Measurements from ENCODE around the gene RRAS.

DNA sequence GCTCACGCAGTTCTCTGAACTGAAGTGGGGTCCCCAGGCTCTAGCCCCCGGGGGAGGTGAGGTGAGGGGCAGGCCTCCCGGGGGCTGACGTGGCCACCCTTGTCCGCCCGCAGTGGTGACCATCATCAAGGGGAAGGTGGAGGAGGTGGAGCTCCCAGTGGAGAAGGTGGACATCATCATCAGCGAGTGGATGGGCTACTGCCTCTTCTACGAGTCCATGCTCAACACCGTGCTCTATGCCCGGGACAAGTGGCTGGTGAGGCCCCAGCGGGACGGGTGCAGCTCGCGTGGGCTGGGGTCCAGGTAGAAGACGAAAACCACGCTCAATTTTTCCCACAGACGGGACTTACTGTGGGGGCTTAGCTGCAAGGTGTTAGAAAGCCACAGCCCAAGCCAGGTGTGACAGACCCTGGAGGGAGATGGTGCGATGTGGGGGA is 43.9 kb upstream of the RRAS start:
- TF ChIP-seq, protein P1, sequence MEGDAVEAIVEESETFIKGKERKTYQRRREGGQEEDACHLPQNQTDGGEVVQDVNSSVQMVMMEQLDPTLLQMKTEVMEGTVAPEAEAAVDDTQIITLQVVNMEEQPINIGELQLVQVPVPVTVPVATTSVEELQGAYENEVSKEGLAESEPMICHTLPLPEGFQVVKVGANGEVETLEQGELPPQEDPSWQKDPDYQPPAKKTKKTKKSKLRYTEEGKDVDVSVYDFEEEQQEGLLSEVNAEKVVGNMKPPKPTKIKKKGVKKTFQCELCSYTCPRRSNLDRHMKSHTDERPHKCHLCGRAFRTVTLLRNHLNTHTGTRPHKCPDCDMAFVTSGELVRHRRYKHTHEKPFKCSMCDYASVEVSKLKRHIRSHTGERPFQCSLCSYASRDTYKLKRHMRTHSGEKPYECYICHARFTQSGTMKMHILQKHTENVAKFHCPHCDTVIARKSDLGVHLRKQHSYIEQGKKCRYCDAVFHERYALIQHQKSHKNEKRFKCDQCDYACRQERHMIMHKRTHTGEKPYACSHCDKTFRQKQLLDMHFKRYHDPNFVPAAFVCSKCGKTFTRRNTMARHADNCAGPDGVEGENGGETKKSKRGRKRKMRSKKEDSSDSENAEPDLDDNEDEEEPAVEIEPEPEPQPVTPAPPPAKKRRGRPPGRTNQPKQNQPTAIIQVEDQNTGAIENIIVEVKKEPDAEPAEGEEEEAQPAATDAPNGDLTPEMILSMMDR (IDR thresholded peaks at IDR 0.05), result no peak
- no peak for TF ChIP-seq POLR2A (IDR thresholded peaks at IDR 0.05)

Data from right lobe of liver (tissue), 4 donors.